T-helper 1 cell treated with Interleukin-12 subunit alpha and Interleukin-12 subunit beta and Interleukin-4 antibody, amounts not matched to agents 30 μg/mL and 1 μg/mL, for 36 hours (primary cell): Measurements from ENCODE around the gene POLR2E.

Source experiments
- H3K27ac Mint-ChIP-seq: one replicate; pipeline ENCODE4 v1.8.0; 2021; ENCODE audit warnings: mild to moderate bottlenecking, mixed read lengths
- H3K27me3 Mint-ChIP-seq: one replicate; pipeline ENCODE4 v1.8.0; 2021; ENCODE audit warnings: low read depth, mixed read lengths
- H3K36me3 Mint-ChIP-seq: one replicate; pipeline ENCODE4 v1.8.0; 2021; ENCODE audit warnings: low read depth, mixed read lengths
- H3K4me1 Mint-ChIP-seq: one replicate; pipeline ENCODE4 v1.8.0; 2021; ENCODE audit warnings: low read depth, mixed read lengths
- H3K4me3 Mint-ChIP-seq: one replicate; pipeline ENCODE4 v1.8.0; 2021; ENCODE audit warnings: mild to moderate bottlenecking, moderate library complexity, mixed read lengths
- H3K9me3 Mint-ChIP-seq: one replicate; pipeline ENCODE4 v1.8.0; 2021; ENCODE audit warnings: mixed read lengths

Gene POLR2E

DNA sequence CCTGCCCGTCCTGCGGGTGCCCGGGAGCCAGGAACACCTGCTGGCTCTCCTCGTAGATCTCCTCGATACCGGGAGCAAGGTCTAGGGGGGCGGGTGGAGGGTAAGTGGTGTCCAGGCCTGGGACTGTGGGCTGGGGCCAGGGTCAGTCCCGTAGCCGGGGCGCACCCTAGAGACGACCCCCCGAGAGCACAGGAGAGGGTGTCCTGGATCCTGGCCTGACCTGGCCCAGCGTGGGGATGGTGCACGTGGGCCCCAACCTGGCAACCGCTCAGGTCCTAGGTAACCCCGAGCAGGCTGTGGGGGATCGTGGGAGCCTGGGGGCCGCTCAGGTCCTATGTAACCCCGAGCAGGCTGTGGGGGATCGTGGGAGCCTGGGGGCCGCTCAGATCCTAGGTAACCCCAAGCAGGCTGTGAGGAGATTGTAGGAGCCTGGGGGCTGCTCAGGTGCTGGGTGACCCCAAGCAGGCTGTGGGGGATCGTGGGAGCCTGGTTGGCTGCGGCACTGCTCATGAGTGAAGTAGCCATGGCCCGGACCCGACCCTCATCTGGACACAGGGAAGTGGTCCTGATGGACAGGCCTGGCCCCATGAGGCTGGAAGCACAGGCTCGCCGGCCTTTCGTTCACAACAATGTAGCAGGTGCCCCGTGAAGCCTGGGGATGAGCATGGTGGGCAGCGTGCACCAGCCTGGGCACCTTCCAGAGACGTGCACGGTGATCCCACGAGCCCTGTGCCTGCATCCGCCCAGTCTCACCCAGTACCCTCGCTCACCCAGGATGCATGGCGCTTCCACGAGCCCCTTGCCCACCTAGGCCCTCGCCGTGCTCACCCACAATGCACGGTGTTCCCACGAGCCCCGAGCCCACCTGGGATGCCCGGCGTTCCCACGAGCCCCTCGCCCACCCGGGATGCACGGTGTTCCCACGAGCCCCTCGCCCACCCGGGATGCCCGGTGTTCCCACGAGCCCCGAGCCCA lies 14.8 kb upstream of the POLR2E start:
- Mint-ChIP-seq H3K27me3 (no peaks in the 10 kb centered on the region), H3K9me3 (no peaks in the 10 kb centered on the region), H3K27ac (no peak overlapping the region)

DNA sequence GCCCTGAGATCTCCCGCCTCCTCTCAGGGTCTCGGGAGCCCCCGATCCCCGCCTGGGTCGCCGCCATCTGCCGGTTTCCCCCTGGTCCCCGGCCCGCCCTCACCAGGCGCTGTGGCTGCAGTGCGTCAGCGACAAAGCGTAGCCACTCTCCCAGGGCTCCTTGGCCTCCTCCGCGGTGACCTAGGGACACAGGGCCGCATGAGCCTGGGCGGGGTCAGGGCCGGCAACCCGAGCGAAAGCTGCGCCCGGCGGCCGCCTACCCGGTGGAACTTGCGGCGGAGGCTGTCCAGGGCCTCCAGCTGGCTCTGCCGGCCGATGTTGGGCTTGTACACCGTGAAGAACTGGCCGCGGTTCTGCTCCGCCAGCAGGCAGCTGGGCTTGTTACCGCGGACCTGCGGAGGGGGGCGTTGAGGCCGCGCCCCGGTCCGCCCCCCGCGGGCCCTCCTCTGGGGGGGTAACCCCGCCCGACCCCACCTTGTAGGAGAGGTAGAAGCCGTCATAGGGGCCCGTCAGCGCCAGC lies 13.9 kb upstream of the POLR2E start:
- H3K4me1 Mint-ChIP-seq, result peaks cover 2% of the 10 kb centered on the region
- H3K27ac Mint-ChIP-seq, result no peak overlapping the region
- no peaks in the 10 kb centered on the region for H3K9me3 Mint-ChIP-seq
- H3K36me3 Mint-ChIP-seq, result peaks cover 8% of the 10 kb centered on the region
- no peaks in the 10 kb centered on the region for H3K27me3 Mint-ChIP-seq
- no peak overlapping the region for H3K4me3 Mint-ChIP-seq

More for the DNA sequence above, 14.8 kb upstream of the POLR2E start:
- H3K36me3 Mint-ChIP-seq, result peaks cover 8% of the 10 kb centered on the region
- no peak overlapping the region for H3K4me3 Mint-ChIP-seq
- H3K4me1 Mint-ChIP-seq, result peaks cover 2% of the 10 kb centered on the region

DNA sequence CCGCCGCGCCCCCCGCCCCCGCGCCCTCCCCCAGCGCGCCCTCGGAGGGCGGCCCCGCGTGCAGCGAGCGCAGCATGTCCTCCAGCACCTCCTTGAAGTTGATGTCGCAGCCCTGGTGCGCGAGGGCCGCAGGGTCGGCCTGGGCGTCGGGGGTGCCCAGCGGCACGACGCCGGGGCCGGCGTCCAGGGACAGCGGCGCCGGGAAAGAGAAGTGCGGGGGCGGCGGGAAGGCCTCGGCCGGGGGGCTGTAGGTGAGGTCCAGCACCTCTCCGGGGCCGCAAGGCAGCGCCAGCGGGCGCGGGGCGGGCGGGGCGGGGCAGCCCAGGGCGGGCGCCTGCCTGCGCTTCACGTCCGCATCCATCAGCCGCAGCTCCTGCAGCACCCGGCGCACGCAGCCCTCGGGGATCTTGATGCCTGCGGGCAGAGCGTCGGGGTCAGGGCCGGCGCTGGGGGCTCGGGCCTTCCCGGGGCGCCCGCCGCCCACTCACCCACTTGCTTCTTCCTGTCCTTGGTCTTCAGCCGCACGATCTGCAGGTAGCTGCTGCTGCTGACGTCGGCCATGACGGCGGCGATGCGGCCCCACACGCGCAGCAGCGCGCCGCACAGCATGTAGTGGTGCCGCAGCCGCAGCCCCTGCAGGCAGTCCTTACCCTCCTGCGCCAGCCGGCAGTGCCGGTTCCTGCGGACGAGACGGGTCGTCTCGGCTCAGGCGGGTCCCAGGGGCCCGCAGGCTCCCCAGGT lies 13.3 kb upstream of the POLR2E start:
- Mint-ChIP-seq H3K27ac (no peak overlapping the region), H3K9me3 (no peaks in the 10 kb centered on the region)

DNA sequence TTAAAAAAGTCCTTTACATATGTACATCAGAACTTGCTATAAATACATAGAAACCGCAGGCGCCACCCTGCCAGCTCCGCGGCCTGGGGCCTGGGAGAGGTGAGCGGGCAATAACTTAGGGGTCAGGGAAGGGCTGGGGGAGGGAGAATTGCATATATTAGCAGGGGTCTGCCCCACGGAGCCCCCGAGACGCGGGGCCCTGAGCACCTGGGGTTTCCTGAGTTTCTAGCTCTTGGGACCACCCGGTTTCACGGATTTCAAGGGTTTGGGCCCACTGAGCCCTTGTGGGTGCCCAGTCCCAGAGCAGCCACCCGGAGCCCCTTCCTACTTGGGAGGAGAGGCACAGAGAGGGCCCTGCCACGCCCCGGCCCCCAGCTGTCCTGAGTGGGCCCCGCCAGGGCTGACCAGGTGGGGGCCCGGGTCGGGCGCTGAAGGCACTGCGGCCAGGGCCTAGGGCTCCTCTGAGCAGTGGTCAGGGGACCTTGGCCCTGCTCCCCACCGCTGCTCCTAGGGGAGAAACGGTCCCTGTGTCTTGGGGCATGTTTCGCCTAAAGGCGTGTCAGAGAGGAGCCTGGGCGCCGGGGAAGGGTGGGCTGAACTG lies 12.6 kb upstream of the POLR2E start:
- Mint-ChIP-seq H3K9me3 (no peaks in the 10 kb centered on the region), H3K27ac (no peak overlapping the region), H3K36me3 (peaks cover 8% of the 10 kb centered on the region), H3K27me3 (no peaks in the 10 kb centered on the region), H3K4me1 (peaks cover 6% of the 10 kb centered on the region), H3K4me3 (no peak overlapping the region)

More for the DNA sequence above, 13.3 kb upstream of the POLR2E start:
- no peaks in the 10 kb centered on the region for H3K27me3 Mint-ChIP-seq
- no peak overlapping the region for H3K4me3 Mint-ChIP-seq
- peaks cover 3% of the 10 kb centered on the region for H3K4me1 Mint-ChIP-seq
- H3K36me3 Mint-ChIP-seq, result peaks cover 8% of the 10 kb centered on the region

DNA sequence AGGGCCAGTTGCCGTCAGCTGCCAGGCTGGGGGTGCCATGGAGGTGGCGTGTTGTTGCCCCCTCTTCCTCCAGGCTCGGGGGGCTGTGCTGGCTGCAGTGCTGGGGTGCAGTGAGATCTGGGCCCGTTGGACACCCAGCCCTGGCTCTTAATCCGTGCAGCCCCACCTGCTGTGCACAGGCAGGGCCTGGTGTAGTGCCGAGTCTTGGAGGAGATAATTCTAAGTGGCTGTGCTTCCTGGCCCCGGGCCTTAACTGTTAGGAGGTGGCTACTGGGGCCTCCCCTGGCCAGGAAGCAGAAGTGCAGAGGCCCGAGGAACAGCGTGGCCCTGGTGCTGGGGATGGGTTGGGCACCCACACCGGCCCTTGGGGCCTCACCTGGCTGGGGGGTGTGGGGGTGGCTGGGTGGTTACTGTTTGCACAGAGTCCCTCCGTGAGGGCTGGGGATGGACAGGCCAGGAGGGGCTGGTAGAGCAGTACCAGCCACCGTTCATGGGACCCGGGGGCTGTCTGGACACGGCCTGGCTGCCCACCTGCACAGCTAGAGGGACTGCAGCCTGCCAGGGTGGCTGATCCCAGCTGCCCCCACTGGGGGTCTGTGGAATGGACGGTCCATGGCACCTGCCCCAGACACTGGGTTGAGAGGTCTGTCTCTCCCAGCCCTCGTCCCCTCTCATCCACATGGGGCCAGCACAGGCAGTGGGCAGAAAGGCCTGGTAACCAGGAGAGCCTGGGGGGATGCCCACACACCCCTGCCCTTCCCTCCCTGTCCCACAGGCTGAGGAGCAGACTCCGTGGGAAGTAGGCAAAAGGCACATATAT lies 11.9 kb upstream of the POLR2E start:
- Mint-ChIP-seq H3K4me1 (peaks cover 9% of the 10 kb centered on the region), H3K36me3 (peaks cover 7% of the 10 kb centered on the region)

DNA sequence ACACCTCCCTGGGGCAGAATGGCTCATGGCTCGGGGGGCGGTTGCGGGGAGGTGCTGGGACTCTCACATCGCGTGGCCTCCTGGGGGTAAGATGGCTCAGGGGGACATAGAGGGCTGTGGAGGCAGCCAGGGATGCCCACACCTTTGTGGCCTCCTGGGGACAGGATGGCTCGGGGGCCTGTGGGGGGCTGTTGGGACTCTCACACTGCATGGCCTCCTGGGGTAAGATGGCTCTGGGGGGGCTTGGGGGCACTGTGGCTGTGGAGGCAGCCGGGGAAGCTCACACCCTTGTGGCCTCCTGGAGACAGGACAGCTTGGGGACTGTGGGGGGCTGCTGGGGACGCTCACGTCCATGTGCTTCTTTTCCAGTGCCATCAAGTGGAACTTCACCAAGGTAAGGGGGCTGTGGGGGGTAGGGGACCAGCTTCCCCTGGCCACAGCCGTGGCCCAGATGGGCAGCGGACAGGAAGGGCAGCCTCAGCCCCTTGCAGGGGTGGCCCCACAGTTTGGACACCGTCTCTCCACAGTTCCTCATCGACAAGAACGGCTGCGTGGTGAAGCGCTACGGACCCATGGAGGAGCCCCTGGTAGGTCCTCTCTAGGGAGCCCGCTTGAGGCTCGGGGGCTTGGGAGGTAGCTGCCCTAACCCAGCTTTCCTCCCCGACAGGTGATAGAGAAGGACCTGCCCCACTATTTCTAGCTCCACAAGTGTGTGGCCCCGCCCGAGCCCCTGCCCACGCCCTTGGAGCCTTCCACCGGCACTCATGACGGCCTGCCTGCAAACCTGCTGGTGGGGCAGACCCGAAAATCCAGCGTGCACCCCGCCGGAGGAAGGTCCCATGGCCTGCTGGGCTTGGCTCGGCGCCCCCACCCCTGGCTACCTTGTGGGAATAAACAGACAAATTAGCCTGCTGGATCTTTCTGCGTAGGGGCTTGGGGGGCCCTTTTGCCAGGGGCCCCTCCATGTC lies 11.0 kb upstream of the POLR2E start:
- H3K36me3 Mint-ChIP-seq, result peaks cover 7% of the 10 kb centered on the region
- no peak overlapping the region for H3K27ac Mint-ChIP-seq
- H3K4me3 Mint-ChIP-seq, result peak overlapping the region; percentile 50
- no peaks in the 10 kb centered on the region for H3K27me3 Mint-ChIP-seq
- no peaks in the 10 kb centered on the region for H3K9me3 Mint-ChIP-seq
- peaks cover 17% of the 10 kb centered on the region for H3K4me1 Mint-ChIP-seq

More for the DNA sequence above, 11.9 kb upstream of the POLR2E start:
- H3K4me3 Mint-ChIP-seq, result peak overlapping the region; percentile 37
- peak overlapping the region; percentile 41 for H3K27ac Mint-ChIP-seq
- H3K27me3 Mint-ChIP-seq, result no peaks in the 10 kb centered on the region
- no peaks in the 10 kb centered on the region for H3K9me3 Mint-ChIP-seq

DNA sequence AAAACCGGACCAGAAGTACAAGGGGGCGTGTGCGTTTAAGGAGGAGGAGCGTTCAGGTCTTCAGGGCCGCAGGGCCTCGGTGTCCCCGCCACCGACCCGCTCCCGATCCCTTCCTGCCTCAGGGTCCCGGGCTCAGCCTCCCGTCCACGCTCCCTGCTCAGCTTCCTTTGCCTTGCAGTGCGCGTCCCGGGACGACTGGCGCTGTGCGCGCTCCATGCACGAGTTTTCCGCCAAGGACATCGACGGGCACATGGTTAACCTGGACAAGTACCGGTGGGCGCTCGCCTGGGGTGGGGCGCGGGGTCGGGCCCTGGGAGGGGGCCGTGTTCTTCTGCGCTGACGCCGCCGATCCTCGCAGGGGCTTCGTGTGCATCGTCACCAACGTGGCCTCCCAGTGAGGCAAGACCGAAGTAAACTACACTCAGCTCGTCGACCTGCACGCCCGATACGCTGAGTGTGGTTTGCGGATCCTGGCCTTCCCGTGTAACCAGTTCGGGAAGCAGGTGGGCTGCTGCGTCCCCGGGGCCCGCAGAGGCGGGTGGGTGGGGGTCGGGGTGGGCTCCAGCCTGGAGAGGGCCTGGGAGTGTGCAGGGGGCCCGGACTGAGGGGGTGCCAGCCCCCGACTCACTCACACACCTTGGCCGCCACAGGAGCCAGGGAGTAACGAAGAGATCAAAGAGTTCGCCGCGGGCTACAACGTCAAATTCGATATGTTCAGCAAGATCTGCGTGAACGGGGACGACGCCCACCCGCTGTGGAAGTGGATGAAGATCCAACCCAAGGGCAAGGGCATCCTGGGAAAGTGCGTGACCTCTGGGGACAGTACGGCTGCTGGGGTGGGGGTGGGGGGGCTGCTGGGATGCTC lies 10.1 kb upstream of the POLR2E start:
- no peaks in the 10 kb centered on the region for H3K9me3 Mint-ChIP-seq
- peak overlapping the region; percentile 67 for H3K4me3 Mint-ChIP-seq
- no peak overlapping the region for H3K27ac Mint-ChIP-seq
- H3K4me1 Mint-ChIP-seq, result peaks cover 19% of the 10 kb centered on the region
- peaks cover 7% of the 10 kb centered on the region for H3K36me3 Mint-ChIP-seq
- no peaks in the 10 kb centered on the region for H3K27me3 Mint-ChIP-seq

DNA sequence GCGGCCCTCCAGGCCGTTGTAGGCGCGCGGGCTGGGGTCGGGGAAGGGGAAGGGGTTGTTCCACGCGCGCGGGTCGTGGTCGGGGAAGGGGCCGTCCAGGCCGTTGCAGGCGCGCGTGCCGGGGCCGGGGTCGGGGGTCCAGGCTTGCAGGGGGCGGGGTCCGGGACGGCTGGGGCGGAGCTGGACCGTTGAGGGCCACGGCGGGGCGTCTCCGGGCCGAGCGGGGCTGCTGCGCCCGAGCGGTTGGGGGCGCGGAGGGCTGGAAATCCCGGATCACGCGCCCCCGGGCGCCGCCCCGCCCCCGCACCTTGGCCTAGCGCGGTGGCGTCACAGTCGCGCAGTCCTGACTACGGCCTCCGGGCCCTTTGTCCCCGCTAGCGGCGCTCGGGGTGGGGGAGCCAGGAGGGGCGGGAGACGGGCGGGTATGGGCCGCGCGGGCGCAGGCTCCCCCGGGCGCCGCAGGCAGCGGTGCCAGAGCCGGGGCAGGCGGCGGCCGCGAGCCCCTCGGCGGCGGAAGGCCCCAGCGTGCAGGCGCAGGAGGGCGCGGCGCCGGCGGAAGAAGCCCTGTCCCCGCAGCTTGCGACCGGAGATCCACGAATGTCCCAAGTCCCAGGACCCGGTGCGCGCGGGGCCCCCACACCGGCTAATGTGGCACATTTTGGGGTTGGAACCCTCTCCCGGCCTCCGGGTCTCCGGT lies 9.3 kb upstream of the POLR2E start:
- Mint-ChIP-seq H3K36me3 (peaks cover 11% of the 10 kb centered on the region), H3K9me3 (peaks cover 6% of the 10 kb centered on the region), H3K27ac (no peak overlapping the region), H3K4me1 (peaks cover 24% of the 10 kb centered on the region), H3K27me3 (no peaks in the 10 kb centered on the region), H3K4me3 (peak overlapping the region; percentile 67)

DNA sequence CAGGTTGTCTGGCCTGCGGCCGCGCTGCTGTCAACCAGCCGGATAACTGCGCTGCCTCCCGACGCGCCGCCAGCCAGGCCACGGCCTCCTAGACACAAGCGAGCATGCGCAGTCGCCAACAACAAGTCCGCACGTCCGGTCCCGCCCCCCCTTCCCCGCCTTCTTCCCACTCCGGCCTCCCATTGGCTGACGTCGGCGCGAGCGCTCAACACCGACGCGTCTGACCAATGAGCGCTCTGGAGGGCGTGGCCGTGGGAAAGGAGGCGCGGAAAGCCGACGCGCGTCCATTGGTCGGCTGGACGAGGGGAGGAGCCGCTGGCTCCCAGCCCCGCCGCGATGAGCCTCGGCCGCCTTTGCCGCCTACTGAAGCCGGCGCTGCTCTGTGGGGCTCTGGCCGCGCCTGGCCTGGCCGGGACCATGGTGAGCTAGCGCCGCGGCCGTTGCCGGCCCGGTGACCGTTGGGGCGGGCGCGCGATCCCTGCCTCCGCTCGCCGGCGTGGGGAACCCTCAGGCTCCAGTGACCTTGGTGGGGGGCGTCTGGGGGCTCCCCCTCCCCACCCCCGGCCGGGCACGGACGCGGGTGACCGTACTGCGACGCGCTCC lies 8.6 kb upstream of the POLR2E start, which contains the start of gene GPX4:
TSS of gene GPX4 (plus strand) at position 287 of the 603 bp plus-strand sequence. CDS start at position 337, 50 bp downstream.
- Mint-ChIP-seq H3K27me3 (no peaks in the 10 kb centered on the region), H3K9me3 (peaks cover 6% of the 10 kb centered on the region), H3K36me3 (peaks cover 14% of the 10 kb centered on the region), H3K4me3 (peak within 1 kb of the TSS; percentile 67), H3K27ac (peak within 1 kb of the TSS; percentile 59), H3K4me1 (peaks cover 28% of the 10 kb centered on the region)

DNA sequence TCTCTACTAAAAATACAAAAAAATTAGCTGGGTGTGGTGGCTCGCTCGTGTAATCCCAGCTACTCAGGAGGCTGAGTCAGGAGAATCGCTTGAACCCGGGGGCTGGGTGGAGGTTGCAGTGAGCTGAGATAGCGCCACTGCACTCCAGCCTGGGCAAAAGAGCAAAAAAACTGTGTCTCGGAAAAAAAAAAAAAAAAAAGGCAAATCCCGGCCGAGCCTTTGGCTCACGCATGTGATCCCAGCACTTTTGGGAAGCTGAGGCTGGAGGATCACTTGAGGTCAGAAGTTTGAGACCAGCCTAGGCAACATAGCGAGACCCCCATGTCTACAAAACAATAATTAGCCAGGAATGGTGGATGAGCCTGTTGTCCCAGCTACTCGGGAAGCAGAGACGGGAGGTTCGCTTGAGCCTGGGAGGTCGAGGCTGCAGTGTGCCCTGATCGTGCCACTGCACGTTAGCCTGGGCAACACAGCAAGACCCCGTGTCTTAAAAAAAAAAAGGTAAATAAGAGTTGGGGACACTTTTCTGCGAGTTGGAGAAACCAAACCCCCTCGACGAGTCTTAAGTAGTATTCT lies 8.0 kb upstream of the POLR2E start:
- H3K4me1 Mint-ChIP-seq, result peaks cover 31% of the 10 kb centered on the region
- no peaks in the 10 kb centered on the region for H3K27me3 Mint-ChIP-seq
- H3K36me3 Mint-ChIP-seq, result peaks cover 17% of the 10 kb centered on the region
- H3K27ac Mint-ChIP-seq, result peak overlapping the region; percentile 59
- H3K9me3 Mint-ChIP-seq, result peaks cover 8% of the 10 kb centered on the region
- peak overlapping the region; percentile 53 for H3K4me3 Mint-ChIP-seq
